NCI-H1436 treated with DMSO at 0.1 percent for 48 hours (cell line): ENCODE measurements around the gene ARHGDIB.

ENCODE experiments used
- DNase-seq: peaks from one replicate; lab custom pipeline; 2025; lab: John Stamatoyannopoulos, UW

The ARHGDIB gene

GRCh38 chr12:14982991-14983390, 21.6 kb upstream of the ARHGDIB start:
- DNase-seq: no peak

- DNase-seq: no peak
Measured at GRCh38 chr12:14982562-14982961, 21.2 kb upstream of the ARHGDIB start.

DNA sequence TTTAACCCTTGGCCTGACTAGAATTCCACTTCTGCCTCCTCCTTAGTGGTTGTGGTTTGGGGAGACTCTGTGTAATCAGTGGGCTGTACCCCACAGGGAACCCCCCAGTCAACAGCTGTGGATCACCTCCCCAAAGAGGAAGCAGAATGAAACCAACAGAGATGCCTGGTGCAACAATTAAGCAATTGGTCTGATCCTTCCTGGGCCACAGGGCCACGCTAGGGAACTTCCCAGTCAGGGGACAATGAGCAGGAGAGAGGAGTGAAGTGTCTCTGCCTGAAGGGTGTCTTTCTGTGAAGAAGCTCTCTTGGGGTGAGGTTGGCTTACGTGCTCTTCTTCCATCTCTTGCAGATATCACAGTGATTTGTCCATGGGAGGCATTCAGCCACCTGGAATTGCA, 19.6 kb upstream of the ARHGDIB start:
- no peak for DNase-seq

- DNase-seq: no peak
Measured at GRCh38 chr12:14979468-14979867, 18.1 kb upstream of the ARHGDIB start.

DNA sequence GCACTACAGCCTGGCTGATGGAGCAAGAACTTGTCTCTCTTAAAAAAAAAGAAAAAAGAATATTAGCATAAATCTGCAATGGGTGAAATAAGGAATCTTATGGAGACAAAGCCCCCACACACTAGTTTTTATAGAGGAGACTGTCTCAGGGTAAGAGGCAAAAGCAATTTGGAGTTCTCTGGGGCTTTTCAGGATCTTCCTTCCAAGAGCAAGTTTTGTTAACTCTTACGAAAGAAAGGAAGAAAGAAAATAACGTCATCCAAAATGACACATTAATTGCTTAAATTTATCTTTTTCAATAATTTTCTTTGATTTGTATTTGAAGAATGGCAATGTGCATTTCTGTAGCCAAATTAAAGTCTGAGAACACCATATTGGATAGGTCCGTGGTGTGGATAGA, 15.3 kb upstream of the ARHGDIB start:
- DNase-seq: no peak

DNA sequence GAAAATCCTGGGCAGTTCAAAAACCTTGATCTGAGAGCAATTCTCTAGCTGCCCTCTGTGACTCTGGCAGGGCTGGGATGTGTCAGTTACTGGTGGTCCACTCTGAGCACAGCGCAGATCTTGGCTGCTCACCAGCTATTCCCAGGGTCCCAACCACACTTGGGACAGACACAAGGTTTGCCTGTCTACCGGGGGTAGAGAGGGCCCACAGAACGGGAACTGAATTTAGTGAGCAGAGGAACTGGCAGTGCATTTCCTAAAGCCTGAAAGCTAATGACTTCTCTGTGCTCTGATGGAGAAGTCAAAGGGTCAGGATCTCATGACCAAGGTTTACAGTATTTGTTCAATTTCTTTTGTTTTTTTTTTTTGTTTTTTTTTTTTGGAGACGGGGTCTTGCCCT, 14.1 kb upstream of the ARHGDIB start:
- DNase-seq: no peak

GRCh38 chr12:14974633-14975032, 13.2 kb upstream of the ARHGDIB start:
- no peak for DNase-seq

DNA sequence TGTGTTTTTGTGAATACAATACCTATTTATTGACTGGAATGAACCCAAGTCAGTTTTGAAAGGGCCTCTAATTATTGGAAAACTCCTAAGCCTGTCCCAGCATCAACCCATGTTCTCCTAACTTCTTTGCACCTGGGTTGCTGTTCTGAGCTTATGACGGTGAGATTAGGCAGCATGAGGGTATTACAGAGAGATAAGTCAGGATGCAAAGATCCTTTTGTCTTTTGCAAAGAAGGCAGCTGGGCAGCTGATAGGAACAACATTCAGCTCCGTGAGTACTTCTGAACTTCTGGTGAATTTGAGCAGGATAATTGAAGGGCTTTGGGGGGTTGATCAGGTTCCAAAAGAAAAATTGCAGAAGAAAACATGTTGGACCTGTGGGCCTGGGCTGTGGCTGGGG, 11.4 kb upstream of the ARHGDIB start, which contains the start of gene PDE6H:
PDE6H (plus strand) TSS at position 227 of the 400 bp plus-strand sequence. CDS start 4,971 bp downstream, outside the sequence.
- DNase-seq: no peak

GRCh38 chr12:14970473-14970872, 9.1 kb upstream of the ARHGDIB start:
- DNase-seq: no peak

DNA sequence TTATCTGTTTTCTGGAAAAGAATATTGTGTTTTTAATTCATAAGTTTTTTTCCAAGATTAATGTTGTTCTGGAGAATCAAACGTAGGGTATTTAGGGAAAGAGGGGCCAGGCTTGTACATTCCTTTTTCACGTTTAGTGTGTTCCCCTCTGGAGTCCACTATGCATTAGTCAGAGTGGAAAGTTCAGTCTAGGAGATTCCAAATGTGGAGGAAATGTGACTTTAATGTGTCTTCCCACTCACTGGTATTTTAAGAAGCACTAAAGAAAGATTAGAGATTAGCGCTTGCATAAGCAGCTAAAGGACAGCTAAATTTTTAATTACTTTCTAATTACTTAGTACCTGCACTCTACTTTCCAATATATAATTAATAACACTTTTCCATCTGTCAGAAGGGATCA, 7.1 kb upstream of the ARHGDIB start:
- DNase-seq: no peak

DNA sequence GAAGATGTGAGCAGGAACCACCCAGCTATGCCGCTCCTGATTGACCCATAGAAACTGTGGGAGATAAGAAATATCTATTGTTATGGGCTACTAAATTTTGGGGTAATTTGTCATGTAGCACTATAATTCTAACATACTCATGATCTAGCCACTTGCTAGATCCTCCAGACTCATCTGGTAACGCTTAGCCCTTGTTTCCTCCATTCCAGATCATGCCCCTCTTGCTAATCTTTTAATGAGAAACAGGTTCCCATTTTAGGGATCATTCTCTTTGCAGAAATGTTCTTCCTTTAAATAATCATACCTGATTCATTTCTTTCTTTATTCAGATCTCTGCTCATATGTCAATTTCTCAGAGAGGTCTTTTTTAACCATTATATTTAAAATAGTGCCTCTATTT, 3.8 kb upstream of the ARHGDIB start:
- DNase-seq: no peak

GRCh38 chr12:14964406-14964805, 3.0 kb upstream of the ARHGDIB start:
- DNase-seq: no peak

DNA sequence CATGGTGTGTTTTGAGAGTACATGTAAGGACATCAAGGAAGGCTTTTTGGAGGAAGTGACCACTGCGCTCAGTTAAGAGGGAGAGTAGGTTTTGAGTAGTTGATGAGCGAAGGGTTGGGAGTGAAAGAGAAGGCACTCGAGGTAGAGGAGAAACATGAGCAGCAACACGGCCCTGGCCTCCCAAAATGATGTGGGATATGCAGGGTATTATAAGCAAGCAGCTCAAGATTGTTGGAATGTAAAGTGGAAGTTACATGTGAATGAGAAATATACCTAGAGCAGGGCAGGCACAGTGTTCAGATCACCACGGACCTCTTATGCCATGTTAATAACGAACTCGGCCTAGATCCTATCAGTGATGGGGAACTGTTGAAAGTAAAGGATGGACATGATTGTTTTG, 2.1 kb upstream of the ARHGDIB start:
- no peak for DNase-seq

GRCh38 chr12:14962797-14963196, 1.4 kb upstream of the ARHGDIB start:
- DNase-seq: no peak

DNA sequence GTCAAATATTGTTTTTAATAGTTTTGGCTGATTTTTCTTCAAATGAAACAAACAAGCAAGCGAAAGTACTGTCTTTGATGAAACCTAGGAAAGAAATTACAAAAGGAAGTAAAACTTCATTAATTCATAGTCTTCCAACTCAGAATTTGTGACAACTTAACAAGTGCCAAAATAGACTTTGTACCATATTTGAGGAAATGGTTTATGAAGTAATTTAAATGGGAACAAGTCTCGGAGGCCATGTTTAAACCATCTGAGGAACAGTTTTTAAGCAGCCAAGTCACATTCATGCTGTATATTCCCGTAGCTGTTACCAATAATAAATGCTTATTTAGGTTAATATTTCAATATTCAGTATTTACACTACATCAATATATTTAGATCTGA, 745 bp upstream of the ARHGDIB start:
- DNase-seq: no peak

GRCh38 chr12:14960548-14961465, 594 bp downstream of the ARHGDIB start:
- DNase-seq: no peak

GRCh38 chr12:14959916-14960496, 1.4 kb downstream of the ARHGDIB start:
- no peak for DNase-seq

DNA sequence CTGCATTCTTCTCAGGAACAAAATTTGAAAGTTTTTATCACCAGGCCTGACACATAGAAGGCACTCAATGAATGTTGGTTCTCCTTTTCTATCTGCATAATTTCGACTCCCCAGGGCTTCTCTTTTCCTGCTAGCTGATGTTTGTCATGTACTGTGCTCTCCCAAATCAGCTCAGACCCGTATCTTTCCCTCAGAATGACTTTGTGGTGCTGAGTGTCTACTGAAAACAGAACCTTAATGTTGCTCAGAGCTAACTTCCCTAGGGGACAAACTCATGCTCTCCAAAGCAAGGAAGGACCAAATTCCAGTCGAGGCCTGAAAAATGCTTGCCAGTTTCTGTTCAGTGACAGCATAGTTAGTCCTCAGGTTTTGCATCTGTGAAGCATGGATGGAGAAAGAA, 1.9 kb downstream of the ARHGDIB start:
- no peak for DNase-seq

GRCh38 chr12:14959126-14959440, 2.3 kb downstream of the ARHGDIB start:
- DNase-seq: no peak

DNA sequence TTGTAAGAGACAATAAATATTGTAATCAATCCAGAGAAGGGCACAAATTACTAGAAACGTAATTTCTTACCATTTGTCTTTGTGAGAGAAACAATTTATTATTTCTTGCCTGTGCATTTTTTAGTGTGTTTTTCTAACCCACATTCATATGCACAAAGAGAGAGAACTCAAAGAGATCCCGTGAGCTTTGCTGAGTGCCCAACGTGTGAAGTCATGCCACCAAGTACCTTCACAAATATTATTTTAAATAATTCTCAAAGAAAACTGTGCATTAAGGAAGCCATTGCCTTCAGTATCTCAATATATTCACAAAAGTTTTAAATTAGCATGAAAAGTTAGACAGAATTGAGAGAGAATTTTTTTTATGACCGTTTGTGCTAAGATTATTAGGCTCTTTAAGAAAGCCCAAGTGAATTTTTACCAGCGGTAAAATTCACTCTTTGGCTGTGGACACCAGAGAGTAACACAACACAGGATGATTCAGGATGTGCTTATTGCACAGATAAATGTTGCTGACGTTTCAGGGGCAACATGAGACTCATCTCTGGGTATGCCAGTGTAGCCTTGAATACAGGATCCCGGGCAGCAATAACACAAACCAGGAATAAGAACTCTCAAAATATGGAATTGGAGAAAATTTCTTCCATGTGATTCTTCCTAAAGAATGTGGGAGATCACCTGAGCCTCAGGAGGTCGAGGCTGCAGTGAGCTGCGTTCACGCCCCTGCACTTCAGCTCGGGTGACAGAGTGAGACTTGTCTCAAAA, 2.9 kb downstream of the ARHGDIB start:
- DNase-seq: no peak

GRCh38 chr12:14957551-14958168, 3.7 kb downstream of the ARHGDIB start:
- no peak for DNase-seq

DNA sequence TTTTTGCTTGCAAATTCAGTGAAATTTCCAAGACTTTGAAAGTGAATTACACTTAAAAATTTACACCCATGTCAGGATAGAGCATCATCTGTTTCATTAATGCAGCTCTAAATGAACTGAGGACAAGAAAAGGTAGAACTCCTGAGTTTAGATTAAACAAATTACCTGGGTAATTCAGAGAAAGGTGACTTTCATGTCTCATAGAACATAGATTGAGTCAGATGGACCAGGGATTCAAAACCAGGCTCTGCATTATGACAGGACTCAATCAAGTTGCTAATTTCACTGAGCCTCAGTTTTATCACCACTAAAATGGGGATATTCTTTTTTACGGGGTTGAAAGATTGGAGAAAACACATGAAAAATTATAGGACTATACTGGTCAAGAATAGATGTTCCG, 4.5 kb downstream of the ARHGDIB start:
- DNase-seq: no peak
